Measurements from ENCODE around the gene SYN1. TPM values are rescaled to one million over a fixed set of nuclear protein-coding genes. Genes with fewer than 3 reads are reported as not detected.

The SYN1 gene
- total and polyA plus RNA-seq, 2 experiments from 2014 or later: 3.6 to 6.7 TPM

- Mint-ChIP-seq H3K27me3 (ENCODE audit: insufficient read depth, low read depth, poor library complexity) (peaks cover 4% of the 10 kb centered on the region), H3K9me3 (no peaks in the 10 kb centered on the region), H3K4me1 (peaks cover 1% of the 10 kb centered on the region; the same call in 2 of the 3 replicates), H3K36me3 (ENCODE audit: low read depth) (peaks cover under 1% of the 10 kb centered on the region; the same call in 1 of the 3 replicates), H3K27ac (no peak overlapping the region), H3K4me3 (no peak overlapping the region)
- no peak overlapping the region for H3K4me2 ChIP-seq
- no peak overlapping the region for H3K4me3 ChIP-seq
- H3K79me2 ChIP-seq (replicated peaks; ENCODE audit: insufficient read depth): no peaks in the 10 kb centered on the region
- no peak overlapping the region for H3K27ac ChIP-seq (ENCODE audit: low read depth)
- no peak overlapping the region for H2AFZ ChIP-seq
- DNase-seq (ENCODE audit: low spot score) (no peak), ATAC-seq (no peak)
- H3K9me2 ChIP-seq (ENCODE audit: insufficient read depth): no peaks in the 10 kb centered on the region
- no peaks in the 10 kb centered on the region for H3K36me3 ChIP-seq (ENCODE audit: insufficient read depth)
- H4K20me1 ChIP-seq (replicated peaks; ENCODE audit: insufficient read depth): no peaks in the 10 kb centered on the region
- no peaks in the 10 kb centered on the region for H3K4me1 ChIP-seq (ENCODE audit: insufficient read depth)
- no peaks in the 10 kb centered on the region for H3F3A ChIP-seq (replicated peaks; ENCODE audit: low read depth)
- TF ChIP-seq CTCF (conservative IDR thresholded peaks at IDR 0.05; ENCODE audit: low read depth in 2 of 2) (no peak; a peak in 1 of 4 replicates), EZH2 (IDR thresholded peaks at IDR 0.05; ENCODE audit: low read depth, unreplicated experiment) (no peak), EZH2phosphoT487 (IDR thresholded peaks at IDR 0.05; ENCODE audit: unreplicated experiment) (no peak)
- H3K27me3 ChIP-seq (ENCODE audit: insufficient read depth): no peaks in the 10 kb centered on the region
Observed at GRCh38 chrX:47590984-47591383, 28.7 kb downstream of the SYN1 start.

- no peaks in the 10 kb centered on the region for H3K9me2 ChIP-seq (ENCODE audit: insufficient read depth)
- TF ChIP-seq EZH2 (IDR thresholded peaks at IDR 0.05; ENCODE audit: low read depth, unreplicated experiment): no peak
- TF ChIP-seq STAT1 (IDR thresholded peaks at IDR 0.05; ENCODE audit: unreplicated experiment): no peak
- no peak for TF ChIP-seq NANOG (IDR thresholded peaks at IDR 0.05; ENCODE audit: borderline replicate concordance)
- TF ChIP-seq JUNB (IDR thresholded peaks at IDR 0.05; ENCODE audit: unreplicated experiment): no peak
- no peak for TF ChIP-seq POLR2AphosphoS5 (IDR thresholded peaks at IDR 0.05; ENCODE audit: low read depth)
- no peak for TF ChIP-seq ZNF114 (CRISPR knock-in tag; IDR thresholded peaks at IDR 0.05)
- TF ChIP-seq ZNF331 (CRISPR knock-in tag; IDR thresholded peaks at IDR 0.05; ENCODE audit: low read depth): no peak
- TF ChIP-seq CREB1 (CRISPR knock-in tag; IDR thresholded peaks at IDR 0.05; ENCODE audit: low read depth): no peak
- no peak for TF ChIP-seq EZH2phosphoT487 (IDR thresholded peaks at IDR 0.05; ENCODE audit: unreplicated experiment)
- no peak for TF ChIP-seq ZNF462 (CRISPR knock-in tag; IDR thresholded peaks at IDR 0.05)
- no peak for TF ChIP-seq ETS1 (IDR thresholded peaks at IDR 0.05)
Observed at GRCh38 chrX:47587906-47588735, 31.5 kb downstream of the SYN1 start.

More at GRCh38 chrX:47587906-47588735, 31.5 kb downstream of the SYN1 start:
- H3K4me1 ChIP-seq (ENCODE audit: insufficient read depth): no peaks in the 10 kb centered on the region
- H3K4me3 ChIP-seq: no peak overlapping the region
- no peaks in the 10 kb centered on the region for H3F3A ChIP-seq (replicated peaks; ENCODE audit: low read depth)
- Mint-ChIP-seq H3K4me1 (peaks cover 12% of the 10 kb centered on the region), H3K36me3 (ENCODE audit: low read depth) (peaks cover 5% of the 10 kb centered on the region; the same call in 1 of the 3 replicates), H3K27me3 (ENCODE audit: insufficient read depth, low read depth, poor library complexity) (peaks cover 14% of the 10 kb centered on the region), H3K4me3 (no peak overlapping the region), H3K27ac (no peak overlapping the region), H3K9me3 (no peaks in the 10 kb centered on the region)
- H3K27me3 ChIP-seq (ENCODE audit: insufficient read depth): no peaks in the 10 kb centered on the region
- H3K4me2 ChIP-seq: no peak overlapping the region
- DNase-seq (ENCODE audit: low spot score): no peak
- H3K36me3 ChIP-seq (ENCODE audit: insufficient read depth): no peaks in the 10 kb centered on the region
- no peaks in the 10 kb centered on the region for H3K79me2 ChIP-seq (replicated peaks; ENCODE audit: insufficient read depth)
- H2AFZ ChIP-seq: no peak overlapping the region
- H4K20me1 ChIP-seq (replicated peaks; ENCODE audit: insufficient read depth): no peaks in the 10 kb centered on the region
- ATAC-seq: no peak
- no peak overlapping the region for H3K27ac ChIP-seq (ENCODE audit: low read depth)

Measured in GM23338 (cell line).